PC-9 (cell line): ENCODE measurements around the gene SRBD1. TPM values are rescaled to one million over a fixed set of nuclear protein-coding genes. Genes with fewer than 3 reads are reported as not detected.

ENCODE experiments used
- BruUV-seq: library from RNA; stranded (reverse); fragments of 400-500 nt; replicated peaks from 2 replicates; lab custom pipeline; 2021; lab: Mats Ljungman, UMichigan
- CTCF ChIA-PET: fragments of 300-600 bp; sonication (Branson Sonifier 250); formaldehyde crosslinking; loops from one replicate; lab custom pipeline; 2022; ENCODE audit warnings: antibody characterized with exemption; lab: Charles Lee
- POLR2A ChIA-PET: fragments of 300-600 bp; sonication (Branson Sonifier 250); formaldehyde crosslinking; loops from one replicate; lab custom pipeline; 2022; ENCODE audit warnings: antibody characterized with exemption; ENCODE audit not compliant: unreplicated experiment; lab: Charles Lee
- DNase-seq, 2 experiments: peaks; one replicate each; pipeline versions ENCODE4 v3.0.0 to v3.0.0-alpha.2; 2015 to 2022; ENCODE audit warnings: mixed read lengths in 1 of 2
- H2AFZ ChIP-seq: fragments of 200-600 bp; sonication (generic); 2 replicates; pipeline ENCODE4 v1.8.1; 2017; ENCODE audit warnings: antibody characterized with exemption
- H3F3A ChIP-seq: fragments of 200-600 bp; sonication (generic); 2 replicates; pipeline ENCODE4 v1.8.1; 2017; ENCODE audit warnings: antibody characterized with exemption, mild to moderate bottlenecking, low read depth; ENCODE audit not compliant: insufficient read depth
- H3K27ac ChIP-seq: fragments of 200-600 bp; sonication (generic); 2 replicates; pipeline ENCODE4 v1.6.1; 2016; ENCODE audit warnings: mixed run types
- H3K27me3 ChIP-seq: fragments of 200-600 bp; sonication (generic); 2 replicates; pipeline ENCODE4 v1.6.1; 2016; ENCODE audit warnings: low read depth, mixed run types; ENCODE audit not compliant: insufficient read depth
- H3K36me3 ChIP-seq: fragments of 200-600 bp; sonication (generic); 2 replicates; pipeline ENCODE4 v1.6.1; 2016; ENCODE audit warnings: low read depth, mixed run types
- H3K4me1 ChIP-seq: fragments of 200-600 bp; sonication (generic); replicated peaks from 2 replicates; pipeline ENCODE4 v1.6.1; 2016; ENCODE audit warnings: mixed run types; ENCODE audit not compliant: insufficient read depth
- H3K4me2 ChIP-seq: fragments of 200-600 bp; sonication (generic); 2 replicates; pipeline ENCODE4 v1.6.1; 2017; ENCODE audit warnings: mixed run types
- H3K4me3 ChIP-seq: fragments of 200-600 bp; sonication (generic); 2 replicates; pipeline ENCODE4 v1.6.1; 2016; ENCODE audit warnings: mixed run types
- H3K79me2 ChIP-seq: fragments of 200-600 bp; sonication (generic); 2 replicates; pipeline ENCODE4 v1.6.1; 2017; ENCODE audit warnings: low read depth, mixed run types
- H3K9me2 ChIP-seq: fragments of 200-600 bp; sonication (generic); 2 replicates; pipeline ENCODE4 v1.8.1; 2017; ENCODE audit warnings: mild to moderate bottlenecking; ENCODE audit not compliant: insufficient read depth
- H3K9me3 ChIP-seq: fragments of 200-600 bp; sonication (generic); 2 replicates; pipeline ENCODE4 v1.8.1; 2016; ENCODE audit warnings: low read depth; ENCODE audit not compliant: insufficient read depth
- H4K20me1 ChIP-seq: fragments of 200-600 bp; sonication (generic); 2 replicates; pipeline ENCODE4 v1.8.1; 2017; ENCODE audit not compliant: insufficient read depth
- CTCF ChIP-seq: fragments of 200-600 bp; sonication (generic); conservative IDR thresholded peaks from 2 replicates; pipeline ENCODE4 v1.6.1; 2017; ENCODE audit warnings: mixed run types, antibody characterized with exemption, mild to moderate bottlenecking, moderate library complexity
- EZH2 ChIP-seq: fragments of 200-600 bp; sonication (generic); IDR thresholded peaks from 2 replicates; pipeline ENCODE4 v1.8.0; 2017; ENCODE audit warnings: antibody characterized with exemption, low read depth
- intact Hi-C: fragments of 100-400 bp; cut with micrococcal nuclease; formaldehyde crosslinking; loops from one replicate; pipeline ENCODE4 v1.10.0; 2022; ENCODE audit not compliant: unreplicated experiment
- total RNA-seq: library from RNA; stranded (reverse); gene quantifications from 2 replicates; pipeline ENCODE4 v1.2.3, GENCODE V29; 2021

Gene SRBD1
- total RNA-seq, 1 experiment from 2014 or later, result 17.8 TPM

- Histone ChIP-seq H3K27me3 (no peaks in the 10 kb centered on the region), H3K9me3 (no peaks in the 10 kb centered on the region), H3K4me1 (no peaks in the 10 kb centered on the region), H3K27ac (no peak overlapping the region), H3K4me3 (no peak overlapping the region), H3K79me2 (no peaks in the 10 kb centered on the region), H3K4me2 (no peak overlapping the region), H4K20me1 (no peaks in the 10 kb centered on the region; the same call in 1 of the 2 replicates), H3K36me3 (no peaks in the 10 kb centered on the region), H3K9me2 (no peaks in the 10 kb centered on the region), H2AFZ (no peak overlapping the region), H3F3A (peaks cover 9% of the 10 kb centered on the region; the same call in 1 of the 2 replicates)
- no peak for DNase-seq
- ChIA-PET POLR2A (no interaction called here), CTCF (no interaction called here)
- intact Hi-C loops, result no loop called here
- TF ChIP-seq EZH2 (no peak), CTCF (no peak)
- BruUV-seq, result no TSS peak
Observed at GRCh38 chr2:45442026-45442425, 169.0 kb downstream of the SRBD1 start.

- Histone ChIP-seq H3K27me3 (no peaks in the 10 kb centered on the region), H3K36me3 (no peaks in the 10 kb centered on the region), H3K27ac (no peak overlapping the region), H2AFZ (no peak overlapping the region), H3K9me3 (no peaks in the 10 kb centered on the region), H3F3A (peaks cover 9% of the 10 kb centered on the region; the same call in 1 of the 2 replicates), H3K4me3 (no peak overlapping the region), H3K4me1 (no peaks in the 10 kb centered on the region), H3K79me2 (no peaks in the 10 kb centered on the region), H3K4me2 (no peak overlapping the region), H3K9me2 (no peaks in the 10 kb centered on the region), H4K20me1 (no peaks in the 10 kb centered on the region; the same call in 1 of the 2 replicates)
- no peak for DNase-seq
- intact Hi-C loops, result no loop called here
- BruUV-seq, result no TSS peak
- TF ChIP-seq EZH2 (no peak), CTCF (no peak)
- ChIA-PET POLR2A (no interaction called here), CTCF (no interaction called here)
Observed at GRCh38 chr2:45441571-45441970, 169.5 kb downstream of the SRBD1 start.

GRCh38 chr2:45439788-45440773, 171.0 kb downstream of the SRBD1 start:
- intact Hi-C loops, result loop anchor here (1.0 kb wide), 2 partner anchors 415 to 459 kb away; no protein-coding TSS in a partner anchor
- Histone ChIP-seq H3K9me2 (no peaks in the 10 kb centered on the region), H3K4me3 (no peak overlapping the region), H3K9me3 (no peaks in the 10 kb centered on the region), H3K27me3 (no peaks in the 10 kb centered on the region), H3K4me2 (no peak overlapping the region), H2AFZ (no peak overlapping the region), H3F3A (peaks cover 9% of the 10 kb centered on the region; the same call in 1 of the 2 replicates), H3K36me3 (no peaks in the 10 kb centered on the region), H3K27ac (no peak overlapping the region), H3K4me1 (no peaks in the 10 kb centered on the region), H3K79me2 (no peaks in the 10 kb centered on the region), H4K20me1 (no peaks in the 10 kb centered on the region; the same call in 1 of the 2 replicates)
- CTCF ChIA-PET, result no interaction called here
- BruUV-seq, result no TSS peak
- POLR2A ChIA-PET, result interaction anchor here (0.7 kb wide), 1 partner anchor 423 kb away, joined by 4 read pairs; no protein-coding TSS in a partner anchor
- TF ChIP-seq CTCF (peak; percentile 33; the same call in 1 of the 2 replicates), EZH2 (no peak)
- no peak for DNase-seq
